ENCODE data around the gene MAPRE2. TPM values are rescaled to one million over a fixed set of nuclear protein-coding genes. Genes with fewer than 3 reads are reported as not detected.
A peak's percentile ranks its signal among the peaks of the same experiment; 100 is the strongest.

MAPRE2 gene
- total and polyA plus RNA-seq, 4 donors = 12.5 to 57.8 (median 19.8) TPM

DNA sequence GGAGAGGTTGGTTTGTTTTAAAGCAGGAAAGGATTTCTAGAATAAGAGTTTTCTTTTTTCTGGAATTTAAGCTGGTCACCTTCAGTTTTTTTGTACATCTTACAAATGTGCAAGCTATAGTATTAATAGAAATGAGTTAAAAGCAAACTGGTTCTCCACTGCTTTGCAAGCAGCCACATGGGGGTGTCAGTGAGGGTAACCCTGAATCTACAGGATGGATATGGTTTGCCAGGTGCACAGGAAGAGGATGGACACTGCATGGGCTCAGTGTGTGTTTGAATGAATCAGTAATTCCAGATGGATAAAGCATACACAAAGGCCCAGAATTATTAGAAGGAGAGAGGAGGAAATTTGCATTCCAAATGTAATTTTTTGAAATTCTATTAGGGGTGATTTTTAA lies 89.0 kb downstream of the MAPRE2 start:
- ATAC-seq (ENCODE audit: insufficient read depth, low FRiP score) (no peak), DNase-seq (no peak)
- TF ChIP-seq, protein P1, sequence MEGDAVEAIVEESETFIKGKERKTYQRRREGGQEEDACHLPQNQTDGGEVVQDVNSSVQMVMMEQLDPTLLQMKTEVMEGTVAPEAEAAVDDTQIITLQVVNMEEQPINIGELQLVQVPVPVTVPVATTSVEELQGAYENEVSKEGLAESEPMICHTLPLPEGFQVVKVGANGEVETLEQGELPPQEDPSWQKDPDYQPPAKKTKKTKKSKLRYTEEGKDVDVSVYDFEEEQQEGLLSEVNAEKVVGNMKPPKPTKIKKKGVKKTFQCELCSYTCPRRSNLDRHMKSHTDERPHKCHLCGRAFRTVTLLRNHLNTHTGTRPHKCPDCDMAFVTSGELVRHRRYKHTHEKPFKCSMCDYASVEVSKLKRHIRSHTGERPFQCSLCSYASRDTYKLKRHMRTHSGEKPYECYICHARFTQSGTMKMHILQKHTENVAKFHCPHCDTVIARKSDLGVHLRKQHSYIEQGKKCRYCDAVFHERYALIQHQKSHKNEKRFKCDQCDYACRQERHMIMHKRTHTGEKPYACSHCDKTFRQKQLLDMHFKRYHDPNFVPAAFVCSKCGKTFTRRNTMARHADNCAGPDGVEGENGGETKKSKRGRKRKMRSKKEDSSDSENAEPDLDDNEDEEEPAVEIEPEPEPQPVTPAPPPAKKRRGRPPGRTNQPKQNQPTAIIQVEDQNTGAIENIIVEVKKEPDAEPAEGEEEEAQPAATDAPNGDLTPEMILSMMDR (IDR thresholded peaks at IDR 0.05; ENCODE audit: control extremely low read depth, extremely low read depth) = no peak
- H3K27ac ChIP-seq (ENCODE audit: low read depth in 1 of 2, low read length in 1 of 2) = no peak overlapping the region
- no peaks in the 10 kb centered on the region for H3K9me3 ChIP-seq (ENCODE audit: control insufficient read depth in 4 of 4, insufficient read depth in 3 of 4, low read length in 3 of 4)
- H3K4me3 ChIP-seq = no peak overlapping the region
- H3K36me3 ChIP-seq (ENCODE audit: control insufficient read depth in 4 of 4, insufficient read depth in 4 of 4, low read length in 4 of 4) = peaks cover 11 to 31% (median 15%) of the 10 kb centered on the region in 4 donors
- H3K9ac ChIP-seq (ENCODE audit: insufficient read depth in 1 of 2, low read length in 2 of 2) = no peak overlapping the region
- peaks cover 0 to 12% (median 0%) of the 10 kb centered on the region in 5 donors for H3K4me1 ChIP-seq (ENCODE audit: control insufficient read depth in 5 of 5, insufficient read depth in 5 of 5, low read length in 5 of 5)
- no peaks in the 10 kb centered on the region for H3K27me3 ChIP-seq (ENCODE audit: control insufficient read depth in 3 of 3, insufficient read depth in 3 of 3, low read length in 2 of 3)

DNA sequence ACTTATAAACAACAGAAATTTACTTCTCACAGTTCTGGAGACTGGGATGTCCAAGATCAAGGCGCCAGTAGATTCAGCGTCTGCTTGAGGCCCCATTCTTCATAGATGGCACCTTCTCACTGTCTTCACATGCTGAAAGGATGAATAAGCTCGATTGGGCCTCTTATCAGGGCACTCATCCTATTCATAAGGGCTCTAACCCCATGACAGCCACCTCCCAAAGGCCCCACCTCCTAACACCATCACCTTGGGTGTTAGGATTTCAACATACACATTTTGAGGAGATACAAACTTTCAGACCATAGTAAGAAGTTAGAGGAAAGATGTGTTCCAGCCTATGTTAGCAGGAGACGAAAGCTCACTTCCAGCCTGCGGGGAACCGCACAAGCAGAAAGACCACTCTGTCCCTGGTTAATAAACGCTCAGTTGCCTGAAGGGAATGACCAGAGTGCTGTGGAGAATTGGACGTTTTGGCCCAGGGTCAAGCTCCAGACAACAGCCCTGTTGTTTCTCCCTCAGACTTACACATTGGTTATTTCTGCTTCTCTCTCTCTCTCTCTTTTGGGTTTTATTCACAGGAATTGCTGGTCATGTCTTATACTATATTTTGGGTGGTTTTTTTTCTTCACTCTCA lies 90.3 kb downstream of the MAPRE2 start:
- TF ChIP-seq, protein P1 (IDR thresholded peaks at IDR 0.05; ENCODE audit: control extremely low read depth, extremely low read depth) = no peak
- Histone ChIP-seq H3K9ac (ENCODE audit: insufficient read depth in 1 of 2, low read length in 2 of 2) (no peak overlapping the region), H3K36me3 (ENCODE audit: control insufficient read depth in 4 of 4, insufficient read depth in 4 of 4, low read length in 4 of 4) (peaks cover 11 to 41% (median 16%) of the 10 kb centered on the region in 4 donors), H3K27me3 (ENCODE audit: control insufficient read depth in 3 of 3, insufficient read depth in 3 of 3, low read length in 2 of 3) (no peaks in the 10 kb centered on the region), H3K4me1 (ENCODE audit: control insufficient read depth in 5 of 5, insufficient read depth in 5 of 5, low read length in 5 of 5) (peaks cover 0 to 18% (median 0%) of the 10 kb centered on the region in 5 donors), H3K9me3 (ENCODE audit: control insufficient read depth in 4 of 4, insufficient read depth in 3 of 4, low read length in 3 of 4) (no peaks in the 10 kb centered on the region), H3K4me3 (no peak overlapping the region), H3K27ac (ENCODE audit: low read depth in 1 of 2, low read length in 1 of 2) (peak overlapping the region in 1 of 2 donors; percentile 88)
- WGBS, 2 donors = 85 to 91% methylated on average over 8 of the region's 8 CpGs
- DNase-seq = no peak
- no peak for ATAC-seq (ENCODE audit: insufficient read depth, low FRiP score)

DNA sequence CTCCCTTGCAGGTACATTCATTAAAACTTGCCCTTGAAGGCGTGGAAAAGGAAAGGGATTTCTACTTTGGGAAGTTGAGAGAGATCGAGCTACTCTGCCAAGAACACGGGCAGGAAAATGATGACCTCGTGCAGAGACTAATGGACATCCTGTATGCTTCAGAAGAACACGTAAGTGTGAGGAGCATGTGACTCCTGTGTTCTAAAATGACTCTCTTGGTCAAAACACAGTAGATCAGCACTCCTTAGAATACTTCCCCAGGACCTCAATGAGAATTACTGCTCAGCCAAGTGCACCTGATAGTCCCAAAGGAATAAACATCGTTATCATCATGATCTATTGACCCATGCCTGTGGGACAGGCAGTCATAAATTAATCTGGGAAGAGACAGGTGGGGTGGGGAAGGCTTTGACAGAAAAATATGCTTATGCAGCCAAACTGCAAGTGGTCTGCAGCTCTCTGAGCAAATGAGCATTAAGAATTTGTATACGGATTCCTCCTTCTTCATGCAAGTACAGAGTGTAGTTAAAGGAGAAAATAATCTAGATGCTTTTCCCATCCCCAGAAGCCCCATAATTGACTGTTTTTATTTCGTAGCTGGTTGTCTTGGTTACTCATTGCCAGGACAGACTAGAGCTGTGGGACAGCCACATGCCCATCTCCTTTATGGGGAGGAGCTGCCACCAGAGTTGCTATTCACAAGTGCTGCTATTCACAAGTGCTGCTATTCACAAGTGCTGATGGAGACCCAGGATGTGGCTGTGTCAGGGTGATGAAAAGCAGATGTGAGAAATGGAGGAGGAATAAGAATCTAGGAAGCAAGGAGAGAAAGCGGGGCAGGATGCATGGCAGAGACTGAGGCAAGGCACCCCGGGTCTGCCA lies 91.0 kb downstream of the MAPRE2 start:
- peak overlapping the region in 1 of 2 donors; percentile 88 for H3K27ac ChIP-seq (ENCODE audit: low read depth in 1 of 2, low read length in 1 of 2)
- H3K4me1 ChIP-seq (ENCODE audit: control insufficient read depth in 5 of 5, insufficient read depth in 5 of 5, low read length in 5 of 5) = peaks cover 0 to 18% (median 0%) of the 10 kb centered on the region in 5 donors
- no peak overlapping the region for H3K9ac ChIP-seq (ENCODE audit: insufficient read depth in 1 of 2, low read length in 2 of 2)
- no peaks in the 10 kb centered on the region for H3K27me3 ChIP-seq (ENCODE audit: control insufficient read depth in 3 of 3, insufficient read depth in 3 of 3, low read length in 2 of 3)
- DNase-seq (no peak), ATAC-seq (ENCODE audit: insufficient read depth, low FRiP score) (no peak)
- 75 to 76% methylated on average over 10 of the region's 10 CpGs for WGBS, 2 donors
- no peak overlapping the region for H3K4me3 ChIP-seq
- H3K9me3 ChIP-seq (ENCODE audit: control insufficient read depth in 4 of 4, insufficient read depth in 3 of 4, low read length in 3 of 4) = no peaks in the 10 kb centered on the region
- TF ChIP-seq, protein P1 (IDR thresholded peaks at IDR 0.05; ENCODE audit: control extremely low read depth, extremely low read depth) = no peak
- peaks cover 11 to 41% (median 14%) of the 10 kb centered on the region in 4 donors for H3K36me3 ChIP-seq (ENCODE audit: control insufficient read depth in 4 of 4, insufficient read depth in 4 of 4, low read length in 4 of 4)
